ENCODE measurements around the gene FANCL.

FANCL gene

GRCh38 chr2:58127111-58127510 lies 114.0 kb downstream of the FANCL start:
- TF ChIP-seq REST (IDR thresholded peaks at IDR 0.05; ENCODE audit: low read depth) = no peak
- peak; percentile 37; the same call in 1 of the 2 replicates for TF ChIP-seq CEBPB (IDR thresholded peaks at IDR 0.05)

- TF ChIP-seq FOXM1 (IDR thresholded peaks at IDR 0.05; ENCODE audit: borderline replicate concordance, low read depth) (no peak), EGR1 (IDR thresholded peaks at IDR 0.05) (no peak), MAX (IDR thresholded peaks at IDR 0.05) (no peak), TAF1 (IDR thresholded peaks at IDR 0.05; ENCODE audit: low read depth) (no peak), RAD21 (IDR thresholded peaks at IDR 0.05; ENCODE audit: low read depth) (no peak), TCF12 (IDR thresholded peaks at IDR 0.05; ENCODE audit: low read depth) (no peak), USF1 (IDR thresholded peaks at IDR 0.05) (no peak), CEBPB (IDR thresholded peaks at IDR 0.05) (no peak), TEAD4 (IDR thresholded peaks at IDR 0.05) (no peak), EP300 (IDR thresholded peaks at IDR 0.05; ENCODE audit: borderline replicate concordance) (no peak), NFIC (IDR thresholded peaks at IDR 0.05) (no peak)
Measured at GRCh38 chr2:58122540-58122939, 118.6 kb downstream of the FANCL start.

- TF ChIP-seq TCF12 (IDR thresholded peaks at IDR 0.05; ENCODE audit: low read depth) (no peak), RAD21 (IDR thresholded peaks at IDR 0.05; ENCODE audit: low read depth) (no peak), ZBTB7A (IDR thresholded peaks at IDR 0.05; ENCODE audit: low read depth) (no peak), CEBPB (IDR thresholded peaks at IDR 0.05) (no peak), NFIC (IDR thresholded peaks at IDR 0.05) (no peak)
Measured at GRCh38 chr2:58122040-58122439, 119.1 kb downstream of the FANCL start.

GRCh38 chr2:58120626-58121229 lies 120.4 kb downstream of the FANCL start:
- TF ChIP-seq EGR1 (IDR thresholded peaks at IDR 0.05) = no peak
- TF ChIP-seq YY1 (IDR thresholded peaks at IDR 0.05; ENCODE audit: low read depth) = no peak
- no peak for TF ChIP-seq ZBTB7A (IDR thresholded peaks at IDR 0.05; ENCODE audit: low read depth)
- no peak for TF ChIP-seq NFIC (IDR thresholded peaks at IDR 0.05)

- TF ChIP-seq ZBTB7A (IDR thresholded peaks at IDR 0.05; ENCODE audit: low read depth) = no peak
- no peak for TF ChIP-seq USF1 (IDR thresholded peaks at IDR 0.05)
- no peak for TF ChIP-seq TAF1 (IDR thresholded peaks at IDR 0.05; ENCODE audit: low read depth)
- TF ChIP-seq CREB1 (IDR thresholded peaks at IDR 0.05; ENCODE audit: low read depth) = no peak
- no peak for TF ChIP-seq RAD21 (IDR thresholded peaks at IDR 0.05; ENCODE audit: low read depth)
- TF ChIP-seq EGR1 (IDR thresholded peaks at IDR 0.05) = no peak
- no peak for TF ChIP-seq TCF12 (IDR thresholded peaks at IDR 0.05; ENCODE audit: low read depth)
- TF ChIP-seq REST (IDR thresholded peaks at IDR 0.05; ENCODE audit: low read depth) = no peak
- TF ChIP-seq NFIC (IDR thresholded peaks at IDR 0.05) = no peak
- no peak for TF ChIP-seq CEBPB (IDR thresholded peaks at IDR 0.05)
- TF ChIP-seq YY1 (IDR thresholded peaks at IDR 0.05; ENCODE audit: low read depth) = no peak
- TF ChIP-seq TEAD4 (IDR thresholded peaks at IDR 0.05) = no peak
Measured at GRCh38 chr2:58110765-58111164, 130.4 kb downstream of the FANCL start.

- TF ChIP-seq MAX (IDR thresholded peaks at IDR 0.05) (no peak), EGR1 (IDR thresholded peaks at IDR 0.05) (no peak), CREB1 (IDR thresholded peaks at IDR 0.05; ENCODE audit: low read depth) (no peak), ZBTB7A (IDR thresholded peaks at IDR 0.05; ENCODE audit: low read depth) (no peak), CEBPB (IDR thresholded peaks at IDR 0.05) (no peak), TEAD4 (IDR thresholded peaks at IDR 0.05) (no peak), REST (IDR thresholded peaks at IDR 0.05; ENCODE audit: low read depth) (no peak), USF1 (IDR thresholded peaks at IDR 0.05) (no peak), TAF1 (IDR thresholded peaks at IDR 0.05; ENCODE audit: low read depth) (no peak), TCF12 (IDR thresholded peaks at IDR 0.05; ENCODE audit: low read depth) (no peak), YY1 (IDR thresholded peaks at IDR 0.05; ENCODE audit: low read depth) (no peak), EP300 (IDR thresholded peaks at IDR 0.05; ENCODE audit: borderline replicate concordance) (no peak), NFIC (IDR thresholded peaks at IDR 0.05) (no peak), FOXM1 (IDR thresholded peaks at IDR 0.05; ENCODE audit: borderline replicate concordance, low read depth) (no peak), RAD21 (IDR thresholded peaks at IDR 0.05; ENCODE audit: low read depth) (no peak)
Measured at GRCh38 chr2:58109481-58109880, 131.6 kb downstream of the FANCL start.

Measured in Ishikawa (cell line).